GM12872 (cell line): ENCODE results near the gene SRPX.

ENCODE experiments used
- CTCF ChIP-seq: IDR thresholded peaks from 3 replicates; pipeline ENCODE4 v1.5.1; 2011; ENCODE audit warnings: low read depth, mild to moderate bottlenecking, low read length, moderate library complexity; ENCODE audit not compliant: insufficient read depth

Gene SRPX

GRCh38 chrX:38154818-38155217 lies 65.9 kb downstream of the SRPX start:
- TF ChIP-seq CTCF, result no peak

GRCh38 chrX:38154340-38154739 lies 66.3 kb downstream of the SRPX start:
- TF ChIP-seq CTCF, result no peak

- TF ChIP-seq CTCF, result no peak
Observed at GRCh38 chrX:38151441-38151840, 69.2 kb downstream of the SRPX start.

GRCh38 chrX:38150993-38151392 lies 69.7 kb downstream of the SRPX start:
- no peak for TF ChIP-seq CTCF

GRCh38 chrX:38149016-38149415 lies 71.7 kb downstream of the SRPX start:
- TF ChIP-seq CTCF, result no peak

- TF ChIP-seq CTCF, result no peak
Observed at GRCh38 chrX:38142610-38143009, 78.1 kb downstream of the SRPX start.

- no peak for TF ChIP-seq CTCF
Observed at GRCh38 chrX:38138900-38139299, 81.8 kb downstream of the SRPX start.
